Activated T-cell treated with anti-CD3 and anti-CD28 coated beads for 48 hours (primary cell): ENCODE results near the gene SPAG17.

ENCODE experiments used
- DNase-seq: peaks from one replicate; pipeline ENCODE4 v3.0.0-alpha.2; 2020; ENCODE audit warnings: low read depth

Gene SPAG17

DNA sequence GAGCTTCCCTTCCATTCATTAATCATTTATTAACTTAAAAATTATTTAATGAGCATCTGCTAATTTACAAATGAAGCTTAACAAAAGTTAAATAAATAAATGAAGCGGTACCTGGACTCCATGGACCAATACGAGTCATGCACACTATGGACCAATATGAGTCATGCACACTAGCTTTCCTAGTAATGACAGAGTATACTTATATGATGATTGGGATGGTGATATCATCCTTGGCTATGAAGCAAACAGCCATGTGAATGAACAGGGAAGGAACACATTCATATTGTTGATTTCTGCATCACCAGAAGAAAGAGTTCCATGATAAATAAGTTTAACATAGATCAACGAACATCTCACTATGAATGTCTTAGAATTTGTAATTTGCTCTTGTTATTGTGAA lies 109.9 kb downstream of the SPAG17 start:
- DNase-seq, result no peak

DNA sequence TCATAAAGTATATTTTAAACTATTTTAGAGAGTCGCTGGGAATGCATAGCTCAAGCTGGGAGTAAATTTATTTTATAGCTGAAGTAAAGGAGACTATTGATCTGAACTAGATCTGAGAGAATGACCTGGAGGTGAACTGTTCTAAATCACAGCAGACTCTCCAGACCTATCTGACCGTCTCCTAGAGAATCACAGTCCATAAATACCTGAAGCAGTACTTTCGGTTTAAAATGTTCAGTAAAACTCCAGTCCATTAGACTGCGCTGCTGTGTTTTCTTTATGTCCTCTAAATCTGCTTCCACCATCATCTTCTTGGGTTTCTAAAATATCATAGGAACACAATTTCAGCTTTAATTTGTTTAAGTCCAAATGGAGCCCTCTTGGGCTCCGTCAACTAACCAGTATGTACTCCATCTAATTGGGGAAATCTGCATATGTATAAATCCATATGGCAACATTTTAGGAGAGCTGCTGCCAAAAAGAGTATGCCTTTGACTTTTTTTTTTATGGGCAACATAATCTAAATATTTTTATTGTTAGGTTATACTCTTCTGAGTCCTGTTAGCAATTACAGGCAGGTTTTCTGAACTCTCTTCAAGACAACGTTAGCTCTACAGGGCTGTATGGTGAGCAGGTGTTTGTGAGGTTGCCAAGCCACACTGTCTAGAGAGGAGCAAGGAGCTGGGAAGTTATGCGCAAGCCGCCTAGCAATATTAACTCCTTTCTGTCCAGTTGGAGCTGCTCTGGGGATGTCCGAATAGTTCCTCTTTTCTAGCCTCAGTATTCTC lies 111.2 kb downstream of the SPAG17 start:
- DNase-seq, result no peak

DNA sequence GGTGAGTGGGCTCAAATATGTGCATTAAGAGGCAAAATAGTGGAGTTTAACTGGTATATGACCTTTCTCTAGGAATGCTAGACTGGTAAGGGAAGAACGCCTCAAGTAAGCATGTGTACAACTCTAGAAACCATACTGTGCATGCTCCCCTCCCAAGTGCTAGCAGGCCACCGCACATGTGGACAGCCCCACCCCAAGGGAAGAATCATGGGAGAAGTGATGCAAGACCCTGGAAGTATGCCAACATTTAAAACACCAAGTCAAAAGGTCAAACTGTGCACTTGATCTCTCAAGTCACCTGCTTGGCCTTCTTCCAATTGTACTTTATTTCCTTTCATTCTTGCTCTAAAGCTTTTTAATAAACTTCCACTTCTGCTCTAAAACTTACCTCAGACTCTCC lies 135.0 kb downstream of the SPAG17 start:
- no peak for DNase-seq

DNA sequence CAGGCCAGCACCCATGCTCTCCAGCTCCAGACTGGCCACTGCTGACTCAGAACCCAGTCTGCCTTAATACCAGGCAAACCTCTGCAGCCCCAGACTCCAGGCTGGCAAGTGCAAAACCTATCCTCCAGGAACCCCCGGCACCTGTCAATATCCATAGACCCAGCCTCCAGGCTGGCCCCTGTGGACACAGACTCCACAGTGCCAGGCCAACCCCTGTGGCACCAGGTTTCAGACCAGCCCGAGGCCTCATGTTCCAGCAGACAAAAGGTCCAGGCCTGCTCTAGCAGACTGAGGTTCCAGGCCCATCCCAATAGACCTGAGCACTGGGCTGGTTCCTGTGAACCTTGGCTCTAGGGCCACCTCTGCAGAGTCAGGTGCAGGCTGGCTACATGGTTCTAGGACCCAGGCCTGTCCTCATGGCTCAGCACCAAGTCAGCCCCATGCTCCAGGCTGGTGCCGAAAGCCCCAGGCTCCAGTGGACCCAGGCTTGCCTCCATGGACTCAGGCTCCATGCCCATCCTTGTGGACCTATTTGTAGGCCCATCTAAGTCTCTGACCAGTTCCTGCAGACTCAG lies 137.3 kb downstream of the SPAG17 start:
- DNase-seq, result no peak

DNA sequence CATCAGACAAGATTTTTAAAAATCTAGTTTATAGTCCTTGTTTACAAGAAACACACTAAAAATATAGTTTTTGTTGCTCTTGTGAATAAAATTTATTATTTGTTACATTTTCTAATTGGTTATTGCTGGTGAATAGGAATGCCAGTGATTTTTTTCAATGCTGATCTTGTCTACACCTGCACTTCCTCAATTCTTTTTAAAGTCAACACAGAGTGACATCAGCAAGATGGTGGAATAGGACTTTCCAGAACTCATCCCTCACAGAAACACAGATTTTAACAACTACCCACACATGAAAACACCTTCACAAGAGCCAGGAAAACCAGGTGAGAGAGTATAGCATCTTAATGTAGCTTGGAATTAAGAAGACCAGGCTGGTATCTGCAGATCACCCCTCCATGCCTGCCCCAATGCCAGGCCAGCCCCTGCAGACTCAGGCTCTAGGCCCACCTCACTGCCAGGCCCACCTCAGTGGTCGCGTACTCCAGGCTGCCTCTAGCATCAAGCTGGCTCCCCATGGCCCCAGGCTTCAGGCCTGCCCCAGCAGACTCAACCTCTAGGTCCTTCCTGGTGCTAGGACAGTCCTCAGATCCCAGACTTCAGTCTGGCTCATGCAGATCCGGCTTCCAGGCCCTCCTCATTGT lies 137.9 kb downstream of the SPAG17 start:
- DNase-seq, result no peak

DNA sequence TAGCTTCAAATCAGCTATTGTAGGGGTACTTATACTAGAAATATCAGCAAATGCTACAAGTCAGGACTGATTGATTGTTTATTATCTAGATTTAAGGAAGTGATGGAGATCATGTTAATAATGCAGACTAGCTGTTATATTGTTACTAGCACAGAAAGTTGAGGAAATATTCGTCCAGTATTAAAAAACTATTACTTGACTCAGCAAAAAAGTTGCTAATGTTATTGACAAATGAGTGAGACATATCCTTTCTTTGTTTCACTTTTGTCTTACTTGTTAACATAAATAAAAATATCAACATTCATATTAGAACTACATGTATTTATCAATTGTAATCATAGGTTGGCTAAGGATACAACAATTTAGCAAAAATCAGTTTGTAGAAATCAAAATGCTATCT lies 141.4 kb downstream of the SPAG17 start:
- DNase-seq, result no peak

DNA sequence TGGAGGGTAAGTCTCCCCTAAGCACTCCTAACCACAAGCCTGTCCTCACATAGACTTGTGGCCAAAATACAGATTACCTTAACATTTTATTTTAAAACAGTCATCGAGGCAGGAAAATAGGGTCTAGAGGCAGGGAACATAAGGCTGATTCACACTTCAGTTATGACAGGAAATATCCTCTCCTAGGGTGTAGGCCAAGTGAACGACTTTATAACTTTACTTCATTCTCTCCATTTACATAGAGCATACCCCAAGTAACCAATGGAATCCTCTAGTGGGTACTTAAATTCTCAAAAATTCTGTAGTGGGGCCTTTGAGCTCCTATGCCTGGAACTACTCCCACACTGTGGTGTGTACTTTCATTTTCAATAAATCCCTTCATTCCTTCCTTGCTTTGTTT lies 142.5 kb downstream of the SPAG17 start:
- DNase-seq, result no peak

DNA sequence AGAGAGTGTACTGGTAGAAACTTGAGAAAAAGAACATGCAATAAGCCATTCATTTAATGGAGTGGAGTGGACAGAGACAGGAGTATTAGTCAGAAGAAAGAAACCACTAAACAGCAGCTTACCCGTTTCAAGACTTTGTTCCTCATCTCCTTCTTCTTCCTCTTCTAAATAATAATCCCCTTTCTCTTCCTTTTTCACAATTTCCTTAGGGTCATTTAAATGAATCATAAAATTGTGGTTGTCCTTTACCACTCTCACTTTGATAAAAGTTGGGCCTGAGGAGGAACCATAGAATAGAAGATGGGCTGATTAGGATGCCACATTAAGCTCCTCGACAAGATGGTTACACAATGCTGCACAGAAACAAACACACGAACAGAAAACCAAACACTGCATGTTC lies 145.9 kb downstream of the SPAG17 start:
- no peak for DNase-seq

DNA sequence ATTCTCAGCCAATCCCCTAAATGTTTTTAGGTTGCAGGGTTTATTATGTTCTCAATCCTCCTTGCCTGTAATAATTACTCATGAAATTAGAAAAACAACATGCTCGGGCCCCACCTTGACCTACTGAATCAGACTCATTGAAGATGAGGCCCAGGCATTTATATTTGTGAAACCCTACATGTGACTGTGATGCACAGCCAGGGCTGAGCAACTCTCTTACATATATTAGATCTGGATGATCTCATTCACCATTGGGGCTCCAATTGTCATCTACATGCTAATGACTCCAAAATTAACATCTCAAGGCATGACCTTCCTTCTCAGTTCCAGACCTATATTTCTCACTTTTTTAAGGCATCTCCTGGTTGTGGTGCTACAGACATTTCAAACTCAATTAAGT lies 152.1 kb downstream of the SPAG17 start:
- no peak for DNase-seq

DNA sequence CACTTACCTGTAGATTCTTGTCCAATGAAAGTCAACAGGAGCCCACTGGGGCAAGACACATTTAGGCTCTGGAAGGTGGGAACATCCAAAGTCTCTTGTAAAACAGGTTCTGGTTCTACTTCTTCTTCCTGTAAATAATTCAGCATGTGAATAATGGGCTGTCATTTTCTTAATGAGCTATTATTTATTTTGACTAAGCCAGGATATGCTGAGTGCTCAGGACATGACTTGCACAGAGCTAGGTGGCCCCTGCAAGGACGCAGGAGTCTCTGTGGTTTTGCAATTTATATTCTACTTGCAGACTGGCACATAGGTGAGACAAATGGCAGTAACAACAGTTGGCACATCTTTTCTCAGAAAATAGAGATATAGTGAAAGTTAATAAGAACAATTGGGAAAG lies 156.8 kb downstream of the SPAG17 start:
- no peak for DNase-seq

DNA sequence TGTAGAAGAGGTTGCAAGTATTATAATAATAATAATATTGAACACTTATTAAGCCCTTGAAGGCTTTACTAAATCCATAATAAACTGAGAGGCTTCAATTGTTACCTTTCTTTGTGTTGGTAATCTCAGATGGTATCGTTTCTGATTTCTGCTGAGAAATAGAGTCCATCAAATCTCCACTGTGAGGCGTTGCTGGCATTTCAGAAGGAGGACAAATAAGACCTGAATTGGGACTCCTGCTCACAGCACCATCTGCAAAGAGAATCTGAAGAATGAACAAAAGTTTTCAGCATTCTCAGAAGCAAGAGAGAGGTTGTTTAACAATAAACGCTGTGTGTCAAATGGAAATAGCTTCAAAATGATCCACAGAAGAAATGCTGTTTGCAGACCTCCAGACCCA lies 161.8 kb downstream of the SPAG17 start:
- no peak for DNase-seq

DNA sequence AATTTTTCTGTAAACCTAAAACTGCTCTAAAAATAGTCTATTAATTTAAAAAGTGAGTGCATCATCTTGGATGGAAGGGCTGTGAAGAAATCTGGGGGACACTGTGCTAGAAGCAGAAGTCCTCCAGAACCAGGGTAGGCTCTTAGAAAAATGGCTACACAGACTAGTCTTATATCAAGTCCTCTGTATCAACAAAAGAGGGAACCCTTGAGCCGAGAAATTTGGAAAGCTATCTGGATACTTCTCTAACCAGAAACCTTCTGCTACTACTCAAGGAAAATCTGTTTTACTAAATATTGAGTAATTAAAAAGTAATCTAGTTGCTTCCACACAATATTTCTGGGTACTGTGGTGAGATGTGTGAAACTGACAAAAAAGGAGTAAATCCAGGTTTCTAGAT lies 163.4 kb downstream of the SPAG17 start:
- DNase-seq, result no peak

DNA sequence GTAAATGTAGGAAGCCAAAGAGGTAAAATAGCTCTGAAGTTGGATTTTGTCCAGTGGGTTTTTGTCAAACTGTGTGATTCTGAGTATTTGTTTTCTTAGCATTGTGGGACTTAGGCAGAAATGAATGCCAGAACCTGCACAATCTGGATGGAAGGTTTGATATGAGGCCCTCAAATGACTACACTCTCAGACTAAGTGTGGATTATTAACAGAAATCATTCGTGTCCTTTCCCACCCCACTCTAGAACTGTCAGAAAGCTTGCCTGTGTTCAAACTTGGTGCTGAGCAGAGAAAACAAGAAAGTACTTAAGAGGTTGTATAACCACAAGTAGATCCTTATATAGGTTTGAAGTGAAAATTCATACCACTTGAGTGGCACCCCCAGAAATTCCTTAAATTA lies 167.0 kb downstream of the SPAG17 start:
- no peak for DNase-seq

DNA sequence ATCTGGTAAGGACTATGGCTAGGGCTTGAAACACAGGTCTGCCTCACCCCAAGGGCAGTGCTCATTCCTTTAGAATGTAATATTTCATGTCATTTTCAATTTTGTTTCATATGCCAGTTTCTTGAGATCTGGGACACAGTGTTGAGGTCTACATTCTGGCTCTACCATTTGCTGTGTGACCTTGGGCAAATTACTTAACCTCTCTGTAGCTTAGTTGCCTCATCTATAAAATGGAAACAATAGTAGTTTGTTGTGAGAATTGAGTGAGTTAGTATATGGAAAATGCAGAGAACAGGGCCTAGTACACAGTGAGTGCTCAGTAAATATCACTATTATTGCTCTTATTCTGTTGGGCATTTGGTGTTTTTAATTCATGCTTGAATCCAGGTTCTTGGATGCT lies 171.1 kb downstream of the SPAG17 start:
- no peak for DNase-seq

DNA sequence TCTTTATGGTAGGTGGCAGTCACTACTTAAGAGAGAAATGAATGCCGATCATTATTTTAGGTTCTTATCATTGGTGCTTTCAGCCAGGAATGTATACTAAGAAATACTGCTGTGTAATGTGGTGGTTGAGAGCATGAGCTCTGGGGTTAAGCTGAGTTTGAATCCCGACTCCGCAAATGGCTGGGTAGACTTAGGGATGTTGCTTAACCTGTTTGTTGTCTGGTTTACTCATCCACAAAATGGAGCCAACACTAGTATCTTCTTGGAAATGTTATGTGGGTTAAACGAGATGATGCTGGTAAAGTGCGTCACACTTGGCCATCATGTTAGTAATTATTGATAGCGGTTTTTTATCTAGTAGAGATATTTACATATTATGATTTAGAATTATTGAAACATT lies 171.7 kb downstream of the SPAG17 start:
- no peak for DNase-seq

DNA sequence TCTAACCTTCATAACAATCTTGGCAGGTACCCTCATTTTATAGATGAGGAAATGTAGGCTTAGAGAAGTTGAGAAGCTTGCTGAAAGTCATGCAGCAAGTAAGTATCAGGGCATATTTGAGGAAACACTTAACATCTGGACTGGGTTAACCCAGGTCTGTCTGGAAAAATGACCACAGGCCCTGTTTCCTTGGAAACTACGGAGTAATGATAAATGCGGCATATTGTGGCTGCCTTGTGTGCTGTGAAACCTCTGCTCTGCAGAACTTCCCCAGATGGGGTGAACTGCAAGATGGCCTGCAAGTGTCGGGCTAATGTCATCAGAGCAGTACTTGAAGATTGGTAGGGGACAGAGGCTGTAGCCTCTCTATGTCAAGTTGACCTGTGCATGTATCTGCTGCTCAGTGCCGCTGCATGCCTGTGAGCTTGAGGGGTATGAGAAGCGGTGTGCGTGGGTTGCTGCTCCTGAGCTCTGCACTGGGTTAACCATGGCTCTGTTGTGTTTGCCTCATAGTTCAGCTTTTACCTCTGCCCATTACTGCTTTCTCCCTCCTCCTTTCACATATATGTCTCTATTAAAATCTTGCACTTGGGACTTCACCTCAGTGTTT lies 172.4 kb downstream of the SPAG17 start:
- no peak for DNase-seq

DNA sequence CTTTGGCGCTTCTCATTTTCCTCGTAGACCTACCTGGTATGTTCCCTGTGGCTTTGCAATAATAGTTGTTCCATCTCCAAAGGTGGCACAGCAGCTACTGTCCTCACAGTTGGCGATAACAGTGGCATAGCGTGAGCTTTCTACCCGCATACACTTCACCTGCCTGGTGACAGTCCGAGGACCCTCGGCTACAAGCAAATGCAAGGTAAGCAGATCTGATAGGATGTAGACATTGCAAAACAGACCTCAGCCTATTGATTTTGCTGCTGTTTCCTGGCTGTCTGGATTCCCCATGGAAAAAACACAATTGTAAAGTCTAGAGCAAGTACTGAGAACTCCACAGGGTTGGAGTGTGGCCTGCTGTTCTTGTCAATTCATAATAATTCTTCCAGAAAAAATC lies 177.0 kb downstream of the SPAG17 start:
- no peak for DNase-seq

DNA sequence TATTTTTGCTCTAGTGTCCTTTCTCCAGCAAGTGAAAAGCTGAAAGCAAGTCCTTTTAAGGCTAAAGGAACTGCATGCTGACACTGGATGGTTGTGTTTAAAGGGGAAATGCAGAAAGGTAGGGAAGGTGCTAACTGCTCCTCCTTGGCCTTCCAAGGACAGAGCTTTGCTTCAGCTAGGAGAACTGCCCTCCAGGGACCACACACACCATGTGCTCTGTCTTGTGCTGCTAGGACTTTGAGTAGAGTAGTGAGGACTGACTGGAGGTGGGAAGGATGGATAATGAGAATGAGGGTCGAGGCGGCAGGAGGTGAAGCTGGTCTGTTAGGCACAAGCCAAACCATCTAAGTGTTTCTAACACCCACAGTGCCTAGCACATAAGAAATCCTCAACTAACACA lies 177.6 kb downstream of the SPAG17 start:
- DNase-seq, result no peak

DNA sequence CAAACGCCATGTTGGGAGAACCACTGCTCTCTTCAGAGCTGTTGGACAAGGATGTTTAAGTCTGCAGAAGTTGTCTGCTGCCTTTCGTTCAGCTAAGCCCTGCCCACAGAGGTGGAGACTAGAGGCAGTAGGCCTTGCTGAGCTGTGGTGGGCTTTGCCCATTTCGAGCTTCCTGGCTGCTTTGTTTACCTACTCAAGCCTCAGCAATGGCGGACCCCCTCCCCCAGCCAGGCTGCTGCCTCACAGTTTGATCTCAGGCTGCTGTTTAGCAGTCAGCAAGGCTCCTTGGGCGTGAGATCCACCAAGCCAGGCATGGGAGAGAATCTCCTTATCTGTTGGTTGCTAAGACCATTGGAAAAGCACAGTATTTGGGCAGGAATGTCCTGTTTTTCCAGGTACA lies 180.7 kb downstream of the SPAG17 start:
- no peak for DNase-seq

DNA sequence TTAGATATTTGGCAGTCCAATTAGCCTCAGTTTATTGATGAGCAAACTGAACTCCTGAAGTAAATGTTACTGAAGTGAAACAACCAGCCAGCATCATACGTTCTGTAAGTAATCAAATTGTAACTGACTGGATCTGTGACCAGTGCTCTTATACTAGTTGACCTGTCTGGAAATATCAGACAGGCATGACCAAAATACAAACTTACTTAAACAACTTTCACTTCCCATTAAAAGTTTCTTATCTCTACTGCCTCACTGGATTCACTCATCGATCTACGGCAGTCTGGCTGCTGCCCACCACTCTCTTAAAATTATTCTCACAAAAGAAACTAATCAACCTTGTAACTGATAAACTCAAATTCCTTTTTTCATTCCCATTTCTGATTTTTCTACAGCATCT lies 199.1 kb downstream of the SPAG17 start:
- DNase-seq, result no peak

DNA sequence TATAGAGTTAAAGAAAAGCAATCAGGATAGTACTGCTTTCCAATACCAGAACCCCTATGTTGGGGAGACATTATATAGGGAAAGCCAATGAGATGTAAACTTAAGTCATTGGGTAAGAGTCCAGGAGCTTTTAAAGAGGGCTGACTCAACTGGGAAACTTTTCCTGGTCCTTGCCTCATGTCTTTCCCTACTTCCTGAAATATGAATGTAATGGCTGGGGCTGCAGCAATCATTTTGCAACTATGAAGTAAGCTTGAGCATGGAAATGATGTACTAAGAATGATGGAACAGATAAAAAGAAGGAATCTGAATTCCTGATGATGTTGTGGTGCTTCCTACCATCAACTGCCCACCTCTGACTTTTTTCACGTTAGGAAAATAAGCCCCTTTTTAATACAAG lies 199.8 kb downstream of the SPAG17 start:
- no peak for DNase-seq

DNA sequence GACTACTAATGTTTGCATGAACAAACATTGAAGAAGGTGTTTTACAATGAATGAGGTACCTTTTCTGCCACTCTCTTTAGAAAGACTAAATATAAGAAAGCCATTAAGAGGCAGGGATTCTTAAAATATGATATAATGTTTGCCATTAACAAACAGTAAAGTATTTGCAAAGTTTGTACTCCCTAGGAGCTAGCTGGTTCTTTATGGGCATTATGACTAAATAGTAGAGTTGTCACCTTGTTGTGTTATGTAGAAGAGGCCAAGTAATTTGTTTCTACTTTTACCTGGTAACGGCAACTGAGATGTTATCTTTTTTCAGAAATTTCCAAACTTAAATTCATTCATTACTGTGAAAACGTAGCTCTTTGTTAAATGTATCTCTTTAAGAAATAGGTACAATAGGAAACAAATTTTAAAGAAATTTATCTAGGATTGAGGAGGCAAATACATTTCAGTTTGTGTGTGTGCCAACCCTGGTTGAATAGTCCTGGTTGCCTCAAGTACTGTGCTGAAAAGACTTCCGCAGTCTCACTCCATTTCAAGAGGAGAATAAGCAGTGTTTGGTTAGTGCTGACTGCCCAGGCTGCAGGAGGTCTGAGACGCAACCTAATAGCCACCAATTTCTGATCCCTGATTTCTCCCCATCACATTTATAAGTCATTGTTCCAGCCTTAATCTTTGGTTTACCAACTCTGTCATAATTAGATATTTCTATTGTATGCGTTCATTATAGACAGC lies 203.4 kb downstream of the SPAG17 start:
- no peak for DNase-seq

DNA sequence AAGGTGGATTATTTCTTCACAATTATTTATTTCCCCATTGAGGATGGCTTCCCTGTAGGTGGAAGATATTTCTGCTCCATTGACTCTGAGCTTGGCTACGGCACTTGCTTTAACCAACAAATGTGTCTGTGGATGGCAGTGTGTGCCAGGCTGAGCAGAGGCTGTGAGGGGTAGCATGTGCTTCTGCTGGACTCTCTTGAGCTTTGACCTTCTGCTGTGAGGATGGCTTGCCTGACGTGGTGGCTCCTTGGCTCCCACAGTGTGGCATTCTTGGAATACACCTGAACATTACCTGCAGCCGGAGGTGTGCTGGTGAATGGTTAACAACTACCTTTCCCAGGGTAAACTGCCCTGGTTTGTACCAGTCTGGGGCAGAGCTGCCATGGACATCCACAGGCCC lies 208.6 kb downstream of the SPAG17 start:
- DNase-seq, result no peak
